ENCODE results near the gene CIROP. TPM values are rescaled to one million over a fixed set of nuclear protein-coding genes. Genes with fewer than 3 reads are reported as not detected.

Gene CIROP
- total and polyA plus RNA-seq, 9 of the 15 experiments (the other 6 are each of a cell fraction or from before 2014, with no cell fraction given) = not detected

- peak; percentile 5 to 56; a peak in 1 of 4 replicates for TF ChIP-seq MNT (conservative IDR thresholded peaks at IDR 0.05)
- peak in 1 of 2 experiments; percentile 44; a peak in 1 of 4 replicates for TF ChIP-seq NONO (IDR thresholded peaks at IDR 0.05; ENCODE audit: low read depth in 2 of 2, low read length in 1 of 2)
- 0 out of 2 replicates have a peak, but pooled peaks have one; percentile 51 for TF ChIP-seq NR1H2 (CRISPR knock-in tag; IDR thresholded peaks at IDR 0.05)
- peak; percentile 59 for TF ChIP-seq PCBP1 (IDR thresholded peaks at IDR 0.05; ENCODE audit: low read depth, low read length, poor library complexity, severe bottlenecking)
- TF ChIP-seq MYC (IDR thresholded peaks at IDR 0.05; ENCODE audit: low read depth, low read length) = no peak; the same call in 1 of the 2 replicates
- 0 out of 2 replicates have a peak, but pooled peaks have one; percentile 68 for TF ChIP-seq MYC (CRISPR knock-in tag; IDR thresholded peaks at IDR 0.05; ENCODE audit: borderline replicate concordance, low read depth)
- TF ChIP-seq ZNF444 (CRISPR knock-in tag; IDR thresholded peaks at IDR 0.05) = no peak
- TF ChIP-seq ZBTB1 (CRISPR knock-in tag; IDR thresholded peaks at IDR 0.05; ENCODE audit: borderline replicate concordance, low read depth) = 0 out of 2 replicates have a peak, but pooled peaks have one; percentile 27
- no peak for TF ChIP-seq MGA (IDR thresholded peaks at IDR 0.05)
- no peak for TF ChIP-seq RNF219 (CRISPR knock-in tag; IDR thresholded peaks at IDR 0.05)
- TF ChIP-seq CAMTA2 (CRISPR knock-in tag; conservative IDR thresholded peaks at IDR 0.05) = peak; percentile 47; the same call in 1 of the 2 replicates
- TF ChIP-seq HDAC2 (IDR thresholded peaks at IDR 0.05) = no peak
Observed at GRCh38 chr14:23094666-23095195, 10.1 kb downstream of the CIROP start, which contains the start of gene ACIN1 (continued).

Measured in K562 (cell line).